ENCODE measurements around the gene PITPNC1.
A peak's percentile ranks its signal among the peaks of the same experiment; 100 is the strongest.

PITPNC1 gene

DNA sequence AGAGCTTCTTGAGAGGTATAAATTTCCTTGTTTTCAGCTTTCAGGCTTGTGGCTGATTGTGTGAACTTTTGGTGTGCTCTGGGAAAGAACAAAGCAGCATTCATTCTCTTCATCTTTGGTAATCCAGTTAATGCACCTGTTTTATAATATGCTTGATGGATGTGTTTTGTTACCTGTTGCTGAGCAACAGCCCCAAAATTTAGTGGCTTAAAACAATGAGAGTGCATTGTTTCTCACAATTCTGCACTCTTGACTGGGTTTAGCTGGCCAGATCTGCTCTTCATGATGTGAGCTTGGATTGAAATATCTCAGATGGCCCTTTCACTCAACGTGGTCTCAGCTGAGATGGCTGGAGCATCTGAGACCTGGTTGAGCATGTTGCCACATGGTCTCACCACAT lies 281.9 kb downstream of the PITPNC1 start:
- DNase-seq: peak; percentile 4

GRCh38 chr17:67662712-67663111 lies 285.6 kb downstream of the PITPNC1 start:
- no peak for DNase-seq

GRCh38 chr17:67663457-67663856 lies 286.4 kb downstream of the PITPNC1 start:
- no peak for DNase-seq

- DNase-seq: no peak
Observed at GRCh38 chr17:67666028-67666427, 288.9 kb downstream of the PITPNC1 start.

DNA sequence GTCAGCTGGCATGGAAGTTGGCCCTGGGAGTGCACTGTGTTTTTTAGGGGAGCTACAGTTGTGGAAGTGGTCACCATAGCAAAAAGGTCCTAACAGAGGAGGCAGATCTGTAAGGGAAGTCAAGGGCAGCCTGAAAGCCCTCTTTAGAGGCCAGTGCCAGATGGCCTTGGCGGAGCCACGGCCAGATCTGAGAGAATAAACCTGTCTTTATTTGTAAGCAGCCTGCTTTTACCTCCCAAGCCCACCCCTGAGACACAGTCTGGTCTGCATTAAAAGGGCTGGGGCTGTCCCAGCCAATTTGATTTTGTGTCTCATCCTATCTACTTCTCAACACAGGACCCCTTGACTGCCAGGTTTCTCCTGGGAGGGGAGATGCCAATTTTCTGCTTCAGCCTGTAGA lies 289.6 kb downstream of the PITPNC1 start:
- DNase-seq: no peak

DNA sequence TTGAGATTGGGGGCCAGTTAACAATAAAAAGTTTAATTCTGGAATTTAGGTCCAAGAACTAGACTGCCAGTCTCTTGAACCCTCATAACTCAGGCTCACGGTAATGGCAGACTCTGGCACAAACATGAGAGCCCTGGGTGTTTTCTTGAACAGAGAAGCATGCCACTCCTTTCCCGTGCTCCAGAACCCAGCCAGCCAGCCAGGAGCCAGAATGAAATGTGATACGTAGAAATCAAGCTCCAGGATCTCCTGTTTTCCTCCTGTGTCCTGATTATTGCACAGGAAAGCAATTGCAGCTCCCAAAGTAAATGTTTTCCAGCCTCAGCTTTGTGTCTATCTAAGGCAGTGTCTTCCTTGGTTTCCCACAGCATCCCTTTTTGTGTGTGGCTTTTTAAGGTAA lies 294.4 kb downstream of the PITPNC1 start:
- peak; percentile 66 for DNase-seq

DNA sequence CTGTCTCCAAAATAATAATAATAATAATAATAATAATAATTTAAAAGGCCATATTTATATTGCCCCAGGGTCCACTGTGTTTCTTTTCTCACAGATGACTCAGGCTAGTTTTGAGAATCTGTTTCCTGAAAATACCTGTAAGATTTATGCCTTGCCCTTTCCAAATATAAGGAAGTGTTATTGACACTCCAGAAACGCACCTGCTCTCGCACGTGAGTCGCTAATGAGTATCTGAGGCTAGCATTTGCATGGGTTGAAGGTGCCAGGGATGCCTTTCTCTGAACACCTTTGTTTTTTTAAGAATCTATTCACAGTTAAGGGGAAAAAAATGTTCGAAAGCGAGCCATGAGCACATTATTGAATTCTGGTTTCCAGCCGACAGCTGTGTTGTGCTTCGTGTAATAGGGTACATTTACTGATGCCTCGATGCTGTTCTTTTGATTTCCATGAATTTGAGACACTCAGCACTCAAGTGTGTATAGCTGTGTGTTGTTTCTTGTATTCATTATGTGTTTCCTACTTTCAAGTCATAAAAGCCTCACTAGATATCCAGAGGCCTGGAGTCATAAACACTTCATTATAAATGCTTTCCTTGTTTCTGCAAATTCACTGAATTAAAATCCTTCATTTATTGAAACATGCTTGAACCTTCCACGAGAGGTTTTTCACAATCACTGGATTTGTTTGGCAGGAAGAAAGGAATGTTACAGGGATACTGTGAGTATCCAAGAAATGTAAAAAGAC lies 295.7 kb downstream of the PITPNC1 start:
- DNase-seq: peak; percentile 77

DNA sequence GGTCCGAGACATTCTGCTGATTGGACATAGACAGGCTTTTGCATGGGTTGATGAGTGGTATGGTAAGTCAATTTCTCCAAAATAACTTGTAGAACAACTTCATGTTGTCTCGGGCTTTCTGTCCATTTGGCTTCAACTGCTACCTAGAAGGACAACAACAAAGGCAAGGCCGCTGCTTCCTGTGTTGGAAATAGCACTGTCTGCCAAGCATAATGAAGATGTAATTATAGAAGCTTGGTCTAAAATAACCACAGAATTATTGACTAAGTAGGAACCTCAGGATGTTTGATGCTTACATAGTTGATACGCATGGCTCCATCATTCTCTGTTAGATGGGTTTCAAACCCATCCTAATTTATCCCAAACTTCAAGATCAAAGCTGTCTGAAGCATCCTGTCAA lies 298.4 kb downstream of the PITPNC1 start:
- DNase-seq: no peak

DNA sequence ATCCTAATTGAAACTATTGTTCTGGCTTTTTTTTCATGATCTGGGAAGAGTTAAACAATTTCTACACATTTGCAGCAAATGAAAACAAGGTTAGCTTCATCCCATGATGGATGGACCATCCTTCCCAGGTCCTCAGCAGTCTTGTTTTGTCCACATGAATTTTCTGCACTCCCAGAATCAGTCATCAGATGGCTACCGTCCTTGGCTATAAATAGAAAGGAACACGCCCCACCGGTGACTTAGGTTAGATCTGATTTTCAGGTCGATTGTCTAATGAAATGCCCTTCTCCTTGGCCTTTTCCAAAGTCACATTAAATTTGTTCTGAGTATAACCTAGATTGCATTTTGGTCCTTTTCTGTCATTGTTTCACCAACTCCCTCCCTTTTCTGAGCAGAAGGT lies 299.2 kb downstream of the PITPNC1 start:
- DNase-seq: no peak

GRCh38 chr17:67678414-67678813 lies 301.3 kb downstream of the PITPNC1 start:
- no peak for DNase-seq

GRCh38 chr17:67679225-67679624 lies 302.1 kb downstream of the PITPNC1 start:
- DNase-seq: no peak

DNA sequence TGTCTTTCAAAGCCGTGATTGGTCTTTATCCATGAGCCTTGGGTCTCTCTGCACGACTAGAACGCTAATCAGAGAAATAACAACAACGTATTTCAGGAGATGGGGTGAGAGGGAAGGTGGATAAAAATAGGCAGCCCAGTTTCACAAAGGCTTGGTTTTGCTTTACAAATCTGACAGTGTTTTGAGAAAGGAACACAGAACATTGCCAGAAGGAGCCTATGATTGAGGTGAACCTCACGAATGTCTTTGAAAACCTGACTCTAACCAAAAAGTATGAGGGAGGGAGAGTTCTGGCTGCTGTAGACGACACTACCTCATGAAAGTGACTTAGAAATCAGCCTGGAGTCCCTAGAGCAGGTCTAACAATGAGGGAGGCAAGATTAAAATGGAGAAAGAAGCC lies 302.6 kb downstream of the PITPNC1 start:
- DNase-seq: no peak

DNA sequence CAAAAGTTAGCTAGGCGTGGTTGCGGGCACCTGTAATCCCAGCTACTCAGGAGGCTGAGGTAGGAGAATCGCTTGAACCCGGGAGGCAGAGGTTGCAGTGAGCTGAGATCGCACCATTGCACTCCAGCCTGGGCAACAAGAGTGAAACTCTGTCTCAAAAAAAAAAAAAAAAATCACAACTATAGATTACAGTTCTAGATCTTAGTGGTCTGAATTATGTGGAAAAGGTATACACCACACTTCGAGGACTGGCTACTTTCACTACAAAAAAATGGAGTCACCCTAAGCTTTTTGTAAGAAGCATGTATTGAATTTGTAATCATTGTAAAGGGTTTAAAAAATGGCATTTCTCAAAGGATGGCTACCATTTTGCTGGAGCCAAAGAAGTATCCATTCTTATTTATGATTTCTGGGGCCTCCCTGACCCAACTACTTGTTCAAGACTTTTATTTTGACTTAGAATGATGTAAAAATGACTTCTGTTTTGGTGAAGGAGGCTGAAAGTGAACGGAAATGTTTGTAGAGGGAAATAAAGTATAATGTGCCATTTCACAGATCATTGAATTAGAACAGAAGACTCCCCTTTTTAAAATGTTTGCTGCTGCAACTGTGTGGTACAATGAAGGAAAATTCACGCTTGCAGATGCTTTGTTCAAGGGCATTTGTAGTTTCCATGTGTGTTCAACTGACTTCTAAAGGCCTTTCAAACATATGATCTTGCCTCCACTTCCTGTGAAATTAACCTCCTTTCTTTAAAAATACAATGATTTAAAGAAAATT lies 303.6 kb downstream of the PITPNC1 start:
- DNase-seq: no peak

- DNase-seq: no peak
Observed at GRCh38 chr17:67682196-67682595, 305.1 kb downstream of the PITPNC1 start.

DNA sequence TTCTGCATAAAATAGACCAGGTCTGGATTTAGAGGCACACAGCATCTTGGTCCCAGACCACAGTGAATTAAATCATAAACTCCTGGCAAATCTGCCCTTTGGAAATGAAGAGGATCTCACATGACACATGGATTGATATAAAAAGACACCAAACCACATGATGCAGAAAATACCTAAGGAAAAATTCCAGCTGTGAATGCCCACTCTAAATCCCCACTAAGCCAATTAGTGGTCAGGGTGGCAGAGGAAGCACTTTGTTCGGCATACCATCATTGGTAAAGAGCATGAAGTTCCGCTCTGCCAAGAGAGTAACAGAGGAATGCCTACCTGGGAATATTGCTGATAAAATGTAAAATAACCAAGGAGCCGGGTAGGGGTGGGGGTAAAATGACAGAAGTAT lies 308.3 kb downstream of the PITPNC1 start:
- no peak for DNase-seq

- DNase-seq: no peak
Observed at GRCh38 chr17:67686241-67686640, 309.2 kb downstream of the PITPNC1 start.

DNA sequence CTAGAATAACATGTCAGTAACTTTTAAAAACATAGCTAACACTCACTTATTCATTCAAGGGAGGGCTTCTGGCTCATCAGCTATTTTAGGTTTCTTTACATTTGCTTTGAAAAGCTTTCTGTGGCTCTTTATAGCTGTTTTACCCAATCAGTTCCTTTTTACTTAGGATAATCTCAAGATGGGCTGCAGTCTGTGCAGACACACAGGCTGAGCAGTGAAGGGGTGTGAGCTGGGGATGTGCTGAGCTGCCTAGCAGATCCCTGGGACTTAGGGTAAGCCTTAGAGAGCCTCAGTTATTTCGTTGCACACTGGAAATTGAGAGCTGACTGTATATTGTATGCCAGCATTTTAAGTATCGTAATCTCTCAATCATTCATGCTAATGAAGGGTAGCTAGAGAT lies 310.4 kb downstream of the PITPNC1 start:
- DNase-seq: no peak

- peak; percentile 68 for DNase-seq
Observed at GRCh38 chr17:67689534-67690177, 312.6 kb downstream of the PITPNC1 start.

DNA sequence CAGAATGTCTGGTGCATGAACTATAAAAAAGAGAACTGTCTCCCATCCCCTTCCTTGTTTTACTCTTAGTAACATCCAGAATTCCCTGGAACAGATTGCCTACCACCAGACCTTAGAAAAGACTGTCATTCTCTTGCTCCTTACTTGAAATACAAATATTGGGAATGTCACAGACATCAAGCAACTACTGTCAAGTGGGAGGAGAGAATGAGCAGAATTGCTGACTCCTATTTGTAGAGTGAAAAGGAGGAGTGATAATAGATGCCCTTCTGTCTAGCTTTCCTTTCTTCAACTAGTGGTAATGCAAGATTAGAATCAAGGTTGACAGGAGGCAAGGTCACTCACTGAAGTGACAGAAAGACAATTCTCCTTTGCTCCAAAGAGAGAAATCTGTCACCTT lies 316.7 kb downstream of the PITPNC1 start:
- no peak for DNase-seq

DNA sequence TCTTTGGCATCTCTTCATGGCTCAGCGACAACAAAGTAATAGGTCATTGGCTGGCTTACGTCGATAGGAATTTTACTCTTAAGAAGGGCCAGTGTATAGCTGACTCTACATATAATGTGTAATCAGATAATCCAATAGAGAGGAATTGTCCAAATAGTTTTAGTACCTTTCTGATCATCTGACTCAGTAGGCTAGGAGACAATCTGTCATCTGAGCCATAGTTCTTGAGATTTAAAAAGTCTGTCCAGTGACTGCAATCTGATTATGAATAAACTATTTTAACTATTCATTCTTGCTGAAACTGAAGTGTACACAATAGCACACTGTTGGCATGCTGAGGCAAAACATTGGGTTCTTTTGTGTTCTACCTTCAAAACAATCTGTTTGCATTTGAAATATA lies 319.3 kb downstream of the PITPNC1 start:
- no peak for DNase-seq

- peak; percentile 73 for DNase-seq
Observed at GRCh38 chr17:67696853-67697498, 319.9 kb downstream of the PITPNC1 start.

- DNase-seq: peak; percentile 39
Observed at GRCh38 chr17:67700037-67700724, 323.1 kb downstream of the PITPNC1 start.

- no peak for DNase-seq
Observed at GRCh38 chr17:67700725-67701119, 323.6 kb downstream of the PITPNC1 start.

All from NCI-H1105 treated with DMSO at 0.1 percent for 48 hours (cell line).